Naive thymus-derived CD4-positive, alpha-beta T cell (primary cell): ENCODE results near the gene SLC43A3. TPM values are rescaled to one million over a fixed set of nuclear protein-coding genes. Genes with fewer than 3 reads are reported as not detected.

Experiments
- ATAC-seq: fragments of 150-1000 bp; cut with Tn5 transposase; 2 replicates; pipeline ENCODE4 v1.10.0; 2021; ENCODE audit warnings: mild to moderate bottlenecking, moderate library complexity
- CTCF ChIA-PET: fragments of 350-600 bp; sonication (Branson Sonifier 250); formaldehyde crosslinking; loops from one replicate; lab custom pipeline; 2021; ENCODE audit warnings: antibody characterized with exemption; lab: Charles Lee
- POLR2A ChIA-PET: fragments of 350-600 bp; sonication (Branson Sonifier 250); formaldehyde crosslinking; loops from one replicate; lab custom pipeline; 2021; ENCODE audit warnings: antibody characterized with exemption, inconsistent platforms; lab: Charles Lee
- DNase-seq, 9 donors: peaks; one replicate each; pipeline versions ENCODE4 v3.0.0 to v3.0.0-alpha.2; 2020 to 2022; ENCODE audit warnings: mixed read lengths in 1 of 9
- H3K27ac ChIP-seq: one replicate; pipeline ENCODE4 v1.7.0; 2013; ENCODE audit warnings: mild to moderate bottlenecking, low read depth, low read length, moderate library complexity
- H3K27me3 ChIP-seq, 2 donors: one replicate each; pipeline ENCODE4 v1.7.0; 2013; ENCODE audit warnings: low read length in 2 of 2, mild to moderate bottlenecking in 2 of 2, moderate library complexity in 2 of 2; ENCODE audit not compliant: control insufficient read depth in 2 of 2, insufficient read depth in 2 of 2
- H3K36me3 ChIP-seq, 3 experiments: 1 replicate in 2 of 3; 2 replicates in 1 of 3; pipeline ENCODE4 v1.7.0; 2013; ENCODE audit warnings: low read length in 3 of 3, mild to moderate bottlenecking in 3 of 3, moderate library complexity in 1 of 3; ENCODE audit not compliant: insufficient read depth in 3 of 3, control insufficient read depth in 2 of 3
- H3K4me1 ChIP-seq, 2 donors: one replicate each; pipeline ENCODE4 v1.7.0; 2013; ENCODE audit warnings: low read length in 2 of 2, mild to moderate bottlenecking in 2 of 2, moderate library complexity in 1 of 2; ENCODE audit not compliant: control insufficient read depth in 2 of 2, insufficient read depth in 2 of 2
- H3K4me3 ChIP-seq: 2 replicates; pipeline ENCODE4 v1.7.0; 2013; ENCODE audit warnings: mild to moderate bottlenecking, low read length
- H3K9me3 ChIP-seq, 3 experiments: 1 replicate in 2 of 3; 2 replicates in 1 of 3; pipeline ENCODE4 v1.7.0; 2013; ENCODE audit warnings: low read length in 3 of 3; ENCODE audit not compliant: control insufficient read depth in 2 of 3
- H3K27ac Mint-ChIP-seq, 9 donors: one replicate each; pipeline ENCODE4 v1.8.0; 2020 to 2022; ENCODE audit warnings: mixed read lengths in 9 of 9, mild to moderate bottlenecking in 8 of 9, moderate library complexity in 5 of 9, inconsistent platforms in 2 of 9
- H3K27me3 Mint-ChIP-seq, 5 donors: one replicate each; pipeline ENCODE4 v1.8.0; 2021 to 2022; ENCODE audit warnings: mixed read lengths in 5 of 5, mild to moderate bottlenecking in 1 of 5
- H3K36me3 Mint-ChIP-seq, 5 donors: one replicate each; pipeline ENCODE4 v1.8.0; 2020 to 2022; ENCODE audit warnings: mixed read lengths in 5 of 5, mild to moderate bottlenecking in 3 of 5, inconsistent platforms in 1 of 5
- H3K4me1 Mint-ChIP-seq, 7 donors: one replicate each; pipeline ENCODE4 v1.8.0; 2020 to 2022; ENCODE audit warnings: mixed read lengths in 7 of 7, mild to moderate bottlenecking in 3 of 7, inconsistent platforms in 1 of 7
- H3K4me3 Mint-ChIP-seq, 10 donors: one replicate each; pipeline ENCODE4 v1.8.0; 2020 to 2022; ENCODE audit warnings: mild to moderate bottlenecking in 10 of 10, mixed read lengths in 10 of 10, moderate library complexity in 6 of 10, inconsistent platforms in 2 of 10
- H3K9me3 Mint-ChIP-seq, 11 donors: one replicate each; pipeline ENCODE4 v1.8.0; 2020 to 2022; ENCODE audit warnings: mixed read lengths in 11 of 11, mild to moderate bottlenecking in 4 of 11, inconsistent platforms in 1 of 11, moderate library complexity in 1 of 11
- intact Hi-C, 2 donors: fragments of 100-400 bp; cut with micrococcal nuclease; formaldehyde crosslinking; loops; one replicate each; pipeline ENCODE4 v1.15.1; 2023
- polyA plus RNA-seq, 2 donors: library from polyadenylated mRNA; unstranded; fragments of 300-500 nt; fragmentation: Illumina TruSeq; gene quantifications; one replicate each; pipeline ENCODE4 v1.2.3, GENCODE V29; 2021
- total RNA-seq, 6 experiments: library from RNA in 5 of 6; stranded (reverse) in 5 of 6; gene quantifications; 1 replicate in 5 of 6; 2 replicates in 1 of 6; pipeline ENCODE4 v1.2.3 and lab custom pipeline; 2021 to 2026

SLC43A3 gene
- total and polyA plus RNA-seq, 7 experiments from 2014 or later: 10.0 to 67.9 (median 12.2) TPM

DNA sequence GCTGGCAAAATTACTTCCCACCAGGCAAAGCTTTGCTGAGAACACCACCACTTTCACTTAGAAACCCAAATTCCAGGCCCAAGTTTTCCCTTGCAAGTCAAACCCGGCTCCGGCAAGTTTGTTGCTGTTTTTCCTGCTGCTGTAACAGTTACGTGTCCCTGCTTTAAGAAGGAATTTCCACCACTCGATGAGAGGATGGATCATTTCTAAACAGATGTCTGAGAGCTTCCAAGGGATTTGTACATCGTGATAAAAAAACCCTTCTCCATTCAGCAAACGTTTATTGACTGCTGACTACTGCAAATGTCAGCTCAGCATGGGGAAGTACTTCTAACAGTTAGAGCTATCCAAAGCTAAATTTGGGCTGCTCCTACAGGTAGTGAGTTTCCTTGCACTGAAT is 69.1 kb downstream of the SLC43A3 start:
- Histone ChIP-seq H3K4me3 (no peak overlapping the region), H3K4me1 (no peaks in the 10 kb centered on the region), H3K9me3 (no peaks in the 10 kb centered on the region), H3K36me3 (no peaks in the 10 kb centered on the region), H3K27me3 (no peaks in the 10 kb centered on the region), H3K27ac (no peak overlapping the region)
- DNase-seq (no peak), ATAC-seq (no peak)
- H3K4me3 Mint-ChIP-seq: no peak overlapping the region
- POLR2A ChIA-PET: no interaction called here
- peaks cover 0 to 6% (median 0%) of the 10 kb centered on the region in 7 donors for H3K4me1 Mint-ChIP-seq
- no peaks in the 10 kb centered on the region for H3K36me3 Mint-ChIP-seq
- no peak overlapping the region for H3K27ac Mint-ChIP-seq
- intact Hi-C loops: no loop called here
- H3K27me3 Mint-ChIP-seq: peaks cover 8 to 29% (median 12%) of the 10 kb centered on the region in 5 donors
- H3K9me3 Mint-ChIP-seq: peaks cover 0 to 2% (median 0%) of the 10 kb centered on the region in 11 donors
- CTCF ChIA-PET: interaction anchor here (0.6 to 1.2 kb wide), 2 partner anchors 12 to 291 kb away, joined by 4 read pairs; no protein-coding TSS in a partner anchor

- H3K9me3 Mint-ChIP-seq: peaks cover 0 to 2% (median 0%) of the 10 kb centered on the region in 11 donors
- no peaks in the 10 kb centered on the region for H3K27me3 ChIP-seq
- intact Hi-C loops: no loop called here
- H3K4me3 Mint-ChIP-seq: no peak overlapping the region
- no peak for ATAC-seq
- no peak for DNase-seq
- no peaks in the 10 kb centered on the region for H3K36me3 ChIP-seq
- ChIA-PET CTCF (interaction anchor here (0.6 to 1.2 kb wide), 2 partner anchors 12 to 292 kb away, joined by 4 read pairs; no protein-coding TSS in a partner anchor), POLR2A (no interaction called here)
- no peak overlapping the region for H3K27ac Mint-ChIP-seq
- no peak overlapping the region for H3K4me3 ChIP-seq
- H3K36me3 Mint-ChIP-seq: no peaks in the 10 kb centered on the region
- H3K27me3 Mint-ChIP-seq: peaks cover 8 to 34% (median 12%) of the 10 kb centered on the region in 5 donors
- no peak overlapping the region for H3K27ac ChIP-seq
- H3K4me1 Mint-ChIP-seq: peaks cover 0 to 6% (median 0%) of the 10 kb centered on the region in 7 donors
- no peaks in the 10 kb centered on the region for H3K9me3 ChIP-seq
- no peaks in the 10 kb centered on the region for H3K4me1 ChIP-seq
These were observed 69.6 kb downstream of the SLC43A3 start for GRCh38 chr11:57357310-57357709.

Other genes starting within 250 kb of the SLC43A3 start
- not detected for gene LRRC55, start 245.2 kb downstream of the SLC43A3 start, total RNA-seq
- gene LRRC55, start 245.2 kb downstream of the SLC43A3 start, polyA plus RNA-seq: not detected
- not detected for gene APLNR, start 189.9 kb downstream of the SLC43A3 start, total RNA-seq
- not detected for gene APLNR, start 189.9 kb downstream of the SLC43A3 start, polyA plus RNA-seq
- 10 to 100 TPM; 11.2 to 22.0 (median 15.9) TPM for gene TNKS1BP1, start 102.2 kb downstream of the SLC43A3 start, total RNA-seq
- 1 to 10 TPM; 2.8 to 7.5 TPM for gene TNKS1BP1, start 102.2 kb downstream of the SLC43A3 start, polyA plus RNA-seq
- 100 to 1,000 TPM in 1 of 5 experiments, 10 to 100 TPM in 4; 46.9 to 146 (median 70.1) TPM for gene SSRP1, start 91.2 kb downstream of the SLC43A3 start, total RNA-seq
- gene SSRP1, start 91.2 kb downstream of the SLC43A3 start, polyA plus RNA-seq: 10 to 100 TPM; 34.3 to 48.9 TPM
- not detected for gene P2RX3, start 88.8 kb downstream of the SLC43A3 start, total RNA-seq
- gene P2RX3, start 88.8 kb downstream of the SLC43A3 start, polyA plus RNA-seq: not detected
- gene PRG3, start 46.0 kb downstream of the SLC43A3 start, total RNA-seq: not detected
- gene PRG3, start 46.0 kb downstream of the SLC43A3 start, polyA plus RNA-seq: not detected
- gene PRG2, start 36.5 kb downstream of the SLC43A3 start, total RNA-seq: 1 to 10 TPM in 1 of 5 experiments, under 1 TPM in 2, not detected in 2; 0.44 to 1.7 (median 0.48) TPM
- not detected for gene PRG2, start 36.5 kb downstream of the SLC43A3 start, polyA plus RNA-seq
- under 1 TPM in 3 of 5 experiments, not detected in 2; 0.19 to 0.47 (median 0.27) TPM for gene RTN4RL2, start 33.4 kb upstream of the SLC43A3 start, total RNA-seq
- gene RTN4RL2, start 33.4 kb upstream of the SLC43A3 start, polyA plus RNA-seq: under 1 TPM; 0.08 to 0.44 TPM
- gene SLC43A1, start 88.6 kb upstream of the SLC43A3 start, total RNA-seq: 10 to 100 TPM; 10.1 to 19.2 (median 16.3) TPM
- 10 to 100 TPM; 12.7 to 15.4 TPM for gene SLC43A1, start 88.6 kb upstream of the SLC43A3 start, polyA plus RNA-seq
- 10 to 100 TPM; 23.7 to 52.8 (median 34.7) TPM for gene TIMM10, start 103.6 kb upstream of the SLC43A3 start, total RNA-seq
- 10 to 100 TPM; 76.5 to 79.4 TPM for gene TIMM10, start 103.6 kb upstream of the SLC43A3 start, polyA plus RNA-seq
- gene SMTNL1, start 110.5 kb upstream of the SLC43A3 start, total RNA-seq: not detected
- under 1 TPM; 0.28 to 0.44 TPM for gene SMTNL1, start 110.5 kb upstream of the SLC43A3 start, polyA plus RNA-seq
- 100 to 1,000 TPM in 1 of 5 experiments, 10 to 100 TPM in 4; 51.1 to 326 (median 64.2) TPM for gene UBE2L6, start 140.6 kb upstream of the SLC43A3 start, total RNA-seq
- gene UBE2L6, start 140.6 kb upstream of the SLC43A3 start, polyA plus RNA-seq: 100 to 1,000 TPM; 236 to 238 TPM
- gene SERPING1, start 170.6 kb upstream of the SLC43A3 start, total RNA-seq: 1 to 10 TPM in 1 of 5 experiments, under 1 TPM in 2, not detected in 2; 0.21 to 3.7 (median 0.97) TPM
- not detected for gene SERPING1, start 170.6 kb upstream of the SLC43A3 start, polyA plus RNA-seq
- 10 to 100 TPM in 2 of 5 experiments, 1 to 10 TPM in 2, under 1 TPM in 1; 0.70 to 13.4 (median 4.3) TPM for gene YPEL4, start 222.8 kb upstream of the SLC43A3 start, total RNA-seq
- under 1 TPM; 0.15 to 0.18 TPM for gene YPEL4, start 222.8 kb upstream of the SLC43A3 start, polyA plus RNA-seq
- 10 to 100 TPM; 12.8 to 18.5 (median 14.7) TPM for gene CLP1, start 230.6 kb upstream of the SLC43A3 start, total RNA-seq
- gene CLP1, start 230.6 kb upstream of the SLC43A3 start, polyA plus RNA-seq: 10 to 100 TPM; 10.1 to 10.3 TPM
- gene ZDHHC5, start 241.0 kb upstream of the SLC43A3 start, total RNA-seq: 10 to 100 TPM; 51.4 to 82.2 (median 59.1) TPM
- gene ZDHHC5, start 241.0 kb upstream of the SLC43A3 start, polyA plus RNA-seq: 10 to 100 TPM; 26.9 to 44.5 TPM